PC-9 (cell line): Measurements from ENCODE around the gene OLFML2A. TPM values are rescaled to one million over a fixed set of nuclear protein-coding genes. Genes with fewer than 3 reads are reported as not detected.
"Not testable (repeated sequence)": the region's sequence is repeated elsewhere in the genome, so short reads cannot be mapped to it uniquely, and the experiment has no call there.

Experiments used
- BruUV-seq: library from RNA; stranded (reverse); fragments of 400-500 nt; replicated peaks from 2 replicates; lab custom pipeline; 2021; lab: Mats Ljungman, UMichigan
- CTCF ChIA-PET: fragments of 300-600 bp; sonication (Branson Sonifier 250); formaldehyde crosslinking; loops from one replicate; lab custom pipeline; 2022; ENCODE audit warnings: antibody characterized with exemption; lab: Charles Lee
- POLR2A ChIA-PET: fragments of 300-600 bp; sonication (Branson Sonifier 250); formaldehyde crosslinking; loops from one replicate; lab custom pipeline; 2022; ENCODE audit warnings: antibody characterized with exemption; ENCODE audit not compliant: unreplicated experiment; lab: Charles Lee
- DNase-seq, 2 experiments: peaks; one replicate each; pipeline versions ENCODE4 v3.0.0 to v3.0.0-alpha.2; 2015 to 2022; ENCODE audit warnings: mixed read lengths in 1 of 2
- H2AFZ ChIP-seq: fragments of 200-600 bp; sonication (generic); 2 replicates; pipeline ENCODE4 v1.8.1; 2017; ENCODE audit warnings: antibody characterized with exemption
- H3F3A ChIP-seq: fragments of 200-600 bp; sonication (generic); 2 replicates; pipeline ENCODE4 v1.8.1; 2017; ENCODE audit warnings: antibody characterized with exemption, mild to moderate bottlenecking, low read depth; ENCODE audit not compliant: insufficient read depth
- H3K27ac ChIP-seq: fragments of 200-600 bp; sonication (generic); 2 replicates; pipeline ENCODE4 v1.6.1; 2016; ENCODE audit warnings: mixed run types
- H3K27me3 ChIP-seq: fragments of 200-600 bp; sonication (generic); 2 replicates; pipeline ENCODE4 v1.6.1; 2016; ENCODE audit warnings: low read depth, mixed run types; ENCODE audit not compliant: insufficient read depth
- H3K36me3 ChIP-seq: fragments of 200-600 bp; sonication (generic); 2 replicates; pipeline ENCODE4 v1.6.1; 2016; ENCODE audit warnings: low read depth, mixed run types
- H3K4me1 ChIP-seq: fragments of 200-600 bp; sonication (generic); replicated peaks from 2 replicates; pipeline ENCODE4 v1.6.1; 2016; ENCODE audit warnings: mixed run types; ENCODE audit not compliant: insufficient read depth
- H3K4me2 ChIP-seq: fragments of 200-600 bp; sonication (generic); 2 replicates; pipeline ENCODE4 v1.6.1; 2017; ENCODE audit warnings: mixed run types
- H3K4me3 ChIP-seq: fragments of 200-600 bp; sonication (generic); 2 replicates; pipeline ENCODE4 v1.6.1; 2016; ENCODE audit warnings: mixed run types
- H3K79me2 ChIP-seq: fragments of 200-600 bp; sonication (generic); 2 replicates; pipeline ENCODE4 v1.6.1; 2017; ENCODE audit warnings: low read depth, mixed run types
- H3K9me2 ChIP-seq: fragments of 200-600 bp; sonication (generic); 2 replicates; pipeline ENCODE4 v1.8.1; 2017; ENCODE audit warnings: mild to moderate bottlenecking; ENCODE audit not compliant: insufficient read depth
- H3K9me3 ChIP-seq: fragments of 200-600 bp; sonication (generic); 2 replicates; pipeline ENCODE4 v1.8.1; 2016; ENCODE audit warnings: low read depth; ENCODE audit not compliant: insufficient read depth
- H4K20me1 ChIP-seq: fragments of 200-600 bp; sonication (generic); 2 replicates; pipeline ENCODE4 v1.8.1; 2017; ENCODE audit not compliant: insufficient read depth
- EZH2 ChIP-seq: fragments of 200-600 bp; sonication (generic); IDR thresholded peaks from 2 replicates; pipeline ENCODE4 v1.8.0; 2017; ENCODE audit warnings: antibody characterized with exemption, low read depth
- intact Hi-C: fragments of 100-400 bp; cut with micrococcal nuclease; formaldehyde crosslinking; loops from one replicate; pipeline ENCODE4 v1.10.0; 2022; ENCODE audit not compliant: unreplicated experiment
- total RNA-seq: library from RNA; stranded (reverse); gene quantifications from 2 replicates; pipeline ENCODE4 v1.2.3, GENCODE V29; 2021
- TF ChIP-seq, protein P1 (sequence below): fragments of 200-600 bp; sonication (generic); conservative IDR thresholded peaks from 2 replicates; pipeline ENCODE4 v1.6.1; 2017; ENCODE audit warnings: mixed run types, antibody characterized with exemption, mild to moderate bottlenecking, moderate library complexity

The OLFML2A gene
- total RNA-seq, 1 experiment from 2014 or later: 5.7 TPM

DNA sequence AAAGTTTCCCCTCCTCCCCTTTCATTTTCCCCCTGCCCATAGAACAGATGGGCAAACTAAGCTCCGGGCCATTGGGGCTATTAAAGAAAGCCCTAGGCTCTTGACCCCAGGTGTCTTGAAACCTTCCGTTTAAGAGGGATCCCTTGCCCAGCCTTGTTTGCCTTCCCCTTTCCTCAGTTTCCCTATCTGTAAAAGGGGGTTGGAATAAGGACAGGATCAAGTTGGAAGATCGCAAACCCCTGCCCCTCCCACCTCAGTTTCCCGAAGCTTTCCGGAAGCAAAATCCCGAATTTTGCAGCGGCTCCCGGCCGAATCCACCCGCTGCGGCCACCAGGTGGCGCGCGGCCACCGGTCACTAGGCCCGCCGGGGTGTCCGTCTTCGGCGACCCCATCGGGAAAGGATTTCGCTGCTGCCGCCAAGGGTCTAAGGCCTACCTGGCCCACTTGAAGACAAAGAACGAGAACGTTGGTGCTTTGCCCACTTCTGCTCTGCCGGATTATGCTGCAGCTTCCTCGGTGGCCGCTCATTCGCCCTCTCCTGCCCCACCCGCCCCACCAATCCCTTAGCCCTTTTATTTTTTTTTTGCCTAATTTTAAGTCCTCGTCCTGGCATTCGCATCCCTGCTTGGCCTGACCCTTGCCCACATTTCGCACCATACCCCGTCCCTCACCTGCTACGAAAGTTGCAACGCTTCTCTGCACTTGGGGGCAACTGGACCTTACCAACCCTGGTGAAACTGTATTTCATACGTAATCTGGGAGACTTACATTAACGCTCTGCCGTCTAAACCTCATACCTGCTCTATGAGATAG is 4.9 kb upstream of the OLFML2A start:
- Histone ChIP-seq H3K9me3 (no peaks in the 10 kb centered on the region), H3K4me2 (peak overlapping the region; percentile 84), H3K9me2 (no peaks in the 10 kb centered on the region), H3K79me2 (peaks cover 36% of the 10 kb centered on the region), H3K4me1 (peaks cover 20% of the 10 kb centered on the region), H2AFZ (peak overlapping the region; percentile 93), H3F3A (peaks cover 7% of the 10 kb centered on the region; the same call in 1 of the 2 replicates), H3K4me3 (peak overlapping the region; percentile 77), H3K27ac (no peak overlapping the region), H4K20me1 (peaks cover 18% of the 10 kb centered on the region), H3K36me3 (no peaks in the 10 kb centered on the region), H3K27me3 (0 out of 2 replicates have a peak, but pooled peaks cover 7% of the 10 kb centered on the region)
- CTCF ChIA-PET: interaction anchor here (0.6 to 10.9 kb wide), 8 partner anchors 46 to 469 kb away, joined by 3 to 159 read pairs (median 4); partner anchors contain the start of genes ARPC5L, HSPA5 and WDR38
- POLR2A ChIA-PET: interaction anchor here (0.6 to 1.3 kb wide), 3 partner anchors 63 to 443 kb away, joined by 3 to 7 read pairs (median 3); partner anchors contain the start of gene WDR38
- peak; percentile 65 to 87 for DNase-seq
- intact Hi-C loops: loop anchor here (1.0 to 10.0 kb wide), 9 partner anchors 37 to 1720 kb away; partner anchors contain the start of genes PSMB7 and RABEPK
- TF ChIP-seq, protein P1, sequence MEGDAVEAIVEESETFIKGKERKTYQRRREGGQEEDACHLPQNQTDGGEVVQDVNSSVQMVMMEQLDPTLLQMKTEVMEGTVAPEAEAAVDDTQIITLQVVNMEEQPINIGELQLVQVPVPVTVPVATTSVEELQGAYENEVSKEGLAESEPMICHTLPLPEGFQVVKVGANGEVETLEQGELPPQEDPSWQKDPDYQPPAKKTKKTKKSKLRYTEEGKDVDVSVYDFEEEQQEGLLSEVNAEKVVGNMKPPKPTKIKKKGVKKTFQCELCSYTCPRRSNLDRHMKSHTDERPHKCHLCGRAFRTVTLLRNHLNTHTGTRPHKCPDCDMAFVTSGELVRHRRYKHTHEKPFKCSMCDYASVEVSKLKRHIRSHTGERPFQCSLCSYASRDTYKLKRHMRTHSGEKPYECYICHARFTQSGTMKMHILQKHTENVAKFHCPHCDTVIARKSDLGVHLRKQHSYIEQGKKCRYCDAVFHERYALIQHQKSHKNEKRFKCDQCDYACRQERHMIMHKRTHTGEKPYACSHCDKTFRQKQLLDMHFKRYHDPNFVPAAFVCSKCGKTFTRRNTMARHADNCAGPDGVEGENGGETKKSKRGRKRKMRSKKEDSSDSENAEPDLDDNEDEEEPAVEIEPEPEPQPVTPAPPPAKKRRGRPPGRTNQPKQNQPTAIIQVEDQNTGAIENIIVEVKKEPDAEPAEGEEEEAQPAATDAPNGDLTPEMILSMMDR: peak; percentile 92
- TF ChIP-seq EZH2: no peak
- BruUV-seq: TSS peak; percentile 69

DNA sequence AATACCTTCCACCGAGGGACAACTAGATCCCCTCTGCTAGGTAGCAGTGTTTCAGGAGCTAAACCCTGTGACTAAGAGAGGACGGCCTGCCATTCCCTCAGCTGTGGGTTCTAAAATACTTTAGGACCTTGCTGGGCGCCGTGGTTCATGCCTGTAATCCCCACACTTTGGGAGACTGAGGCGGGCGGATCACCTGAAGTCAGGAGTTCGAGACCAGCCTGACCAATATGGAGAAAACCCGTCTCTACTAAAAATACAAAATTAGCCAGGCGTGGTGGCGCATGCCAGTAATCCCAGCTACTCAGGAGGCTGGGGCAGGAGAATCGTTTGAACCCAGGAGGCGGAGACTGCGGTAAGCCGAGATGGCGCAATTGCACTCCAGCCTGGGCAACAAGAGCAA is 4.1 kb upstream of the OLFML2A start:
- H3K27ac ChIP-seq, H3K36me3 ChIP-seq, DNase-seq, H2AFZ ChIP-seq, H3K9me3 ChIP-seq, H3K4me3 ChIP-seq, POLR2A ChIA-PET, BruUV-seq, H3K4me2 ChIP-seq, H3K9me2 ChIP-seq, H3F3A ChIP-seq, H3K27me3 ChIP-seq: not testable (repeated sequence)
- CTCF ChIA-PET: interaction anchor here (0.5 to 10.9 kb wide), 5 partner anchors 81 to 371 kb away, joined by 3 to 159 read pairs (median 5); partner anchors contain the start of genes ARPC5L, SCAI and WDR38
- intact Hi-C loops: loop anchor here (1.0 to 10.0 kb wide), 5 partner anchors 121 to 1719 kb away; partner anchors contain the start of genes PSMB7 and RABEPK
- Histone ChIP-seq H3K79me2 (peaks cover 28% of the 10 kb centered on the region), H4K20me1 (peaks cover 17% of the 10 kb centered on the region), H3K4me1 (peaks cover 12% of the 10 kb centered on the region)

DNA sequence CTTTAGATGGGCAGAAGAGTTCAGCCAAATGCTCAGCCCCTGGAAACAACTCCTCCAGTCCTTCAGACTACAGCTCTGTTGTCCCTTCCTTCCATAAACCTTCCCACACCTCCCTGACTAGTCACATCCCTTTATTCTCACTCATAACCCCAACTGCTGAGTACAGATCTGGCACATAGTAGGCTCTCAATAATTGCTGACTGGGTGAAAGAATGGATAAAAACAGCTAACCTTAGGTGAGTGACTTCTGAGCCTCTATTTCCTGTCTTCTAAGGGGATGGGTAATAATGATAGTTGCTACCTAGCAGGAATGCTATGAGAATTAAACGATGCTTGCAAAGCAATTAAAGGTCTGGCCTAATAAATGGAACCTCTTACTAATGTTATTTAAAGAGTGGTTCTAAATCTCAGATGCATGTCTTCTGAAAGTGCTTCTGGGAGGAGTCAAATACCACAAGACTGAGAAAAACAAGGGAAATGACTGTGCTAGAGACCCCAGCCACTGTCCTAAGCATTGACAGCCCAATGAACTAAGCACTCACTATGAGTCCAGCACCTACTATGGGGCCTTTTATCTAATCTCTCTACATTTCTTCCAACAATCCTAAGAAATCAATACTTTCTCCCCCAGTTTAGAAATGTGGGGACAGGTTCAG is 3.3 kb upstream of the OLFML2A start:
- no peaks in the 10 kb centered on the region for H3K9me3 ChIP-seq
- H3K4me2 ChIP-seq: no peak overlapping the region
- DNase-seq: no peak
- peaks cover 8% of the 10 kb centered on the region for H3K4me1 ChIP-seq
- H3K27ac ChIP-seq: no peak overlapping the region
- TF ChIP-seq EZH2: no peak
- TF ChIP-seq, protein P1: no peak
- BruUV-seq: no TSS peak
- H3K79me2 ChIP-seq: peaks cover 21% of the 10 kb centered on the region
- ChIA-PET CTCF (interaction anchor here (0.5 to 10.9 kb wide), 5 partner anchors 16 to 370 kb away, joined by 3 to 159 read pairs (median 5); partner anchors contain the start of genes ARPC5L, RPL35, SCAI and WDR38), POLR2A (interaction anchor here (0.7 kb wide), 1 partner anchor 417 kb away, joined by 3 read pairs; no protein-coding TSS in a partner anchor)
- peaks cover 11% of the 10 kb centered on the region; the same call in 1 of the 2 replicates for H3F3A ChIP-seq
- H3K36me3 ChIP-seq: no peaks in the 10 kb centered on the region
- no peak overlapping the region for H2AFZ ChIP-seq
- H4K20me1 ChIP-seq: peaks cover 9% of the 10 kb centered on the region
- intact Hi-C loops: loop anchor here (1.0 to 10.0 kb wide), 5 partner anchors 79 to 1719 kb away; partner anchors contain the start of genes PSMB7 and RABEPK
- 0 out of 2 replicates have a peak, but pooled peaks cover 7% of the 10 kb centered on the region for H3K27me3 ChIP-seq
- no peaks in the 10 kb centered on the region for H3K9me2 ChIP-seq
- H3K4me3 ChIP-seq: no peak overlapping the region
